Right lobe of liver (tissue), 6 donors: Measurements from ENCODE around the gene UBE2E2. TPM values are rescaled to one million over a fixed set of nuclear protein-coding genes. Genes with fewer than 3 reads are reported as not detected.
A peak's percentile ranks its signal among the peaks of the same experiment; 100 is the strongest.

Experiments used
- ATAC-seq, 4 donors: fragments of 200-7000 bp; cut with Tn5 transposase; one replicate each; pipeline ENCODE4 v1.9.1; 2020; ENCODE audit warnings: mild to moderate bottlenecking in 4 of 4, moderate library complexity in 4 of 4
- DNase-seq, 3 donors: peaks; one replicate each; pipeline ENCODE4 v3.0.0-alpha.2; 2020
- H3K27ac ChIP-seq, 3 donors: fragments of 200-600 bp; one replicate each; pipeline ENCODE4 v1.8.0; 2022
- H3K27me3 ChIP-seq, 2 donors: fragments of 200-600 bp; one replicate each; pipeline ENCODE4 v1.8.0; 2022
- H3K36me3 ChIP-seq, 4 donors: fragments of 200-600 bp; sonication (generic) in 1 of 4; one replicate each; pipeline versions ENCODE4 v1.5.1 to v1.8.0; 2017 to 2022; ENCODE audit warnings: control low read depth in 1 of 4
- H3K4me1 ChIP-seq, 4 donors: fragments of 200-600 bp; sonication (generic) in 1 of 4; one replicate each; pipeline versions ENCODE4 v1.5.1 to v1.8.0; 2017 to 2022; ENCODE audit warnings: control low read depth in 1 of 4
- H3K4me3 ChIP-seq, 3 donors: fragments of 200-600 bp; one replicate each; pipeline ENCODE4 v1.8.0; 2022
- H3K9me3 ChIP-seq, 4 donors: fragments of 200-600 bp; sonication (generic) in 1 of 4; one replicate each; pipeline versions ENCODE4 v1.5.1 to v1.8.0; 2017 to 2022; ENCODE audit warnings: control low read depth in 1 of 4
- CTCF ChIP-seq, 4 donors: fragments of 200-600 bp in 3 of 4; fragments of 450-650 bp in 1 of 4; IDR thresholded peaks; one replicate each; pipeline versions ENCODE4 v1.5.1 to v1.8.0; 2016 to 2022; ENCODE audit warnings: antibody characterized with exemption in 4 of 4, mild to moderate bottlenecking in 2 of 4
- POLR2A ChIP-seq: fragments of 450-650 bp; IDR thresholded peaks from one replicate; pipeline ENCODE4 v1.6.1; 2017; ENCODE audit warnings: antibody characterized with exemption, mild to moderate bottlenecking
- WGBS: methylation state at CpG from one replicate; pipeline ENCODE4 v1.1.6; 2018; ENCODE audit warnings: low coverage, low lambda C conversion rate; ENCODE audit not compliant: insufficient coverage; ENCODE audit errors: missing lambda C conversion rate; 5-methylcytosine and 5-hydroxymethylcytosine counted together
- intact Hi-C, 2 donors: fragments of 100-400 bp; cut with DNase I; formaldehyde crosslinking; loops; one replicate each; pipeline versions ENCODE4 v1.11.2 to v1.14.1; 2022
- total RNA-seq, 6 experiments: library from RNA; depleted of rRNA in 2 of 6; stranded (reverse); fragments of >200 nt in 2 of 6; fragmentation: NEBNext Ultra II Directional in 3 of 6; extraction: Animal tissue kit (Norgen Biotek cat#: 25700) in 3 of 6; gene quantifications; one replicate each; pipeline versions ENCODE4 v1.1.0 to v1.2.4, GENCODE V29; 2016 to 2023
- donor health status: DM: no; HTN: yes; CAD: no.
- donor health status: DM: no; HTN: no; CAD: no.
- donor health status: DM: no; HTN: no; CAD: no.
- donor health status: DM: no; HTN: yes; CAD: no.
- donor health status: DM: no; HTN: yes; CAD: no.

Gene UBE2E2
- total RNA-seq, 6 experiments from 2014 or later = 17.2 to 29.1 (median 18.1) TPM

- H3K9me3 ChIP-seq = no peaks in the 10 kb centered on the region
- no peaks in the 10 kb centered on the region for H3K4me1 ChIP-seq
- ATAC-seq = no peak
- 80% methylated on average over 3 of the region's 3 CpGs for WGBS
- H3K27me3 ChIP-seq = no peaks in the 10 kb centered on the region
- no peak overlapping the region for H3K27ac ChIP-seq
- H3K4me3 ChIP-seq = no peak overlapping the region
- no peaks in the 10 kb centered on the region for H3K36me3 ChIP-seq
- DNase-seq = no peak
- intact Hi-C loops = no loop called here
- TF ChIP-seq CTCF (IDR thresholded peaks at IDR 0.05) (no peak), POLR2A (no peak)
These were observed 153.8 kb downstream of the UBE2E2 start for GRCh38 chr3:23356923-23357322.

GRCh38 chr3:23359116-23359515, 156.0 kb downstream of the UBE2E2 start:
- no peaks in the 10 kb centered on the region for H3K4me1 ChIP-seq
- no peak overlapping the region for H3K27ac ChIP-seq
- no peak for ATAC-seq
- DNase-seq = no peak
- no peaks in the 10 kb centered on the region for H3K27me3 ChIP-seq
- no peak overlapping the region for H3K4me3 ChIP-seq
- no peaks in the 10 kb centered on the region for H3K9me3 ChIP-seq
- intact Hi-C loops = no loop called here
- H3K36me3 ChIP-seq = no peaks in the 10 kb centered on the region
- TF ChIP-seq POLR2A (no peak), CTCF (IDR thresholded peaks at IDR 0.05) (no peak)

GRCh38 chr3:23365066-23365465, 161.9 kb downstream of the UBE2E2 start:
- no peak for ATAC-seq
- H3K27ac ChIP-seq = no peak overlapping the region
- no peak overlapping the region for H3K4me3 ChIP-seq
- no peaks in the 10 kb centered on the region for H3K9me3 ChIP-seq
- intact Hi-C loops = no loop called here
- no peak for DNase-seq
- no peaks in the 10 kb centered on the region for H3K4me1 ChIP-seq
- no peaks in the 10 kb centered on the region for H3K36me3 ChIP-seq
- WGBS = 61% methylated on average over 2 of the region's 2 CpGs
- no peaks in the 10 kb centered on the region for H3K27me3 ChIP-seq
- TF ChIP-seq CTCF (IDR thresholded peaks at IDR 0.05) (no peak), POLR2A (no peak)

GRCh38 chr3:23368731-23369130, 165.6 kb downstream of the UBE2E2 start:
- DNase-seq = no peak
- Histone ChIP-seq H3K9me3 (no peaks in the 10 kb centered on the region), H3K36me3 (no peaks in the 10 kb centered on the region), H3K27ac (no peak overlapping the region), H3K27me3 (no peaks in the 10 kb centered on the region), H3K4me1 (no peaks in the 10 kb centered on the region), H3K4me3 (no peak overlapping the region)
- ATAC-seq = no peak
- TF ChIP-seq CTCF (IDR thresholded peaks at IDR 0.05) (no peak), POLR2A (no peak)
- WGBS = 80% methylated on average over 1 of the region's 1 CpG
- intact Hi-C loops = no loop called here

- Histone ChIP-seq H3K4me1 (peaks cover 0 to 9% (median 0%) of the 10 kb centered on the region in 4 donors), H3K9me3 (no peaks in the 10 kb centered on the region), H3K4me3 (no peak overlapping the region), H3K36me3 (no peaks in the 10 kb centered on the region), H3K27me3 (no peaks in the 10 kb centered on the region), H3K27ac (no peak overlapping the region)
- TF ChIP-seq CTCF (IDR thresholded peaks at IDR 0.05) (peak in 3 of 4 donors; percentile 5 to 14 (median 5)), POLR2A (no peak)
- no peak for DNase-seq
- 43% methylated on average over 1 of the region's 1 CpG for WGBS
- peak in 3 of 4 donors; percentile 40 to 51 (median 48) for ATAC-seq
- intact Hi-C loops = no loop called here
These were observed 169.2 kb downstream of the UBE2E2 start for GRCh38 chr3:23372285-23372684.
